IMR-90 (cell line): Measurements from ENCODE around the gene SHROOM3. TPM values are rescaled to one million over a fixed set of nuclear protein-coding genes. Genes with fewer than 3 reads are reported as not detected.

ENCODE experiments used
- ATAC-seq: fragments of 200-7000 bp; cut with Tn5 transposase; 2 replicates; pipeline ENCODE4 v1.9.1; 2020; ENCODE audit warnings: low read depth, mild to moderate bottlenecking, moderate library complexity
- BruUV-seq: library from RNA; stranded (reverse); fragments of 400-500 nt; replicated peaks from 2 replicates; lab custom pipeline; 2021; lab: Mats Ljungman, UMichigan
- CTCF ChIA-PET: fragments of 300-600 bp; formaldehyde crosslinking; extraction: SDS; loops from one replicate; lab custom pipeline; 2021; ENCODE audit warnings: antibody characterized with exemption; lab: Yijun Ruan, JAX
- POLR2A ChIA-PET: fragments of 300-600 bp; sonication (Branson Sonifier 250); formaldehyde crosslinking; loops from one replicate; lab custom pipeline; 2022; ENCODE audit warnings: antibody characterized with exemption; ENCODE audit not compliant: unreplicated experiment; lab: Charles Lee
- DNase-seq: peaks from one replicate; pipeline ENCODE4 v3.0.0; 2013
- H2AFZ ChIP-seq: replicated peaks from 2 replicates; pipeline ENCODE3; 2013; ENCODE audit warnings: low read length, mild to moderate bottlenecking; ENCODE audit not compliant: poor library complexity
- H2AK5ac ChIP-seq: 2 replicates; pipeline ENCODE4 v1.6.1; 2013; ENCODE audit warnings: low read depth, low read length, inconsistent platforms
- H2AK9ac ChIP-seq: replicated peaks from 2 replicates; pipeline ENCODE3; 2013; ENCODE audit warnings: mild to moderate bottlenecking, low read depth, low read length, moderate library complexity; ENCODE audit not compliant: poor library complexity
- H2BK120ac ChIP-seq: 2 replicates; pipeline ENCODE4 v1.6.1; 2013; ENCODE audit warnings: low read depth, low read length, inconsistent platforms
- H2BK15ac ChIP-seq: 3 replicates; pipeline ENCODE4 v1.6.1; 2013; ENCODE audit warnings: low read depth, low read length, inconsistent platforms
- H2BK20ac ChIP-seq: 2 replicates; pipeline ENCODE4 v1.6.1; 2013; ENCODE audit warnings: low read depth, mild to moderate bottlenecking, inconsistent platforms, low read length, moderate library complexity
- H2BK5ac ChIP-seq: 2 replicates; pipeline ENCODE4 v1.6.1; 2013; ENCODE audit warnings: mild to moderate bottlenecking, low read depth, low read length, inconsistent platforms; ENCODE audit not compliant: poor library complexity, severe bottlenecking
- H3K14ac ChIP-seq: replicated peaks from 2 replicates; pipeline ENCODE4 v1.6.1; 2013; ENCODE audit warnings: low read depth, low read length, inconsistent platforms
- H3K18ac ChIP-seq: 2 replicates; pipeline ENCODE4 v1.6.1; 2013; ENCODE audit warnings: low read depth, low read length, control low read depth
- H3K23ac ChIP-seq: 2 replicates; pipeline ENCODE4 v1.6.1; 2013; ENCODE audit warnings: low read depth, low read length, inconsistent platforms
- H3K27ac ChIP-seq: 2 replicates; pipeline ENCODE4 v1.5.1; 2013; ENCODE audit warnings: mild to moderate bottlenecking, control low read depth, low read length; ENCODE audit not compliant: insufficient read depth
- H3K27me3 ChIP-seq: 2 replicates; pipeline ENCODE4 v1.6.1; 2013; ENCODE audit warnings: low read length; ENCODE audit not compliant: control insufficient read depth, insufficient read depth
- H3K36me3 ChIP-seq: 2 replicates; pipeline ENCODE4 v1.6.1; 2013; ENCODE audit warnings: low read length, mixed read lengths; ENCODE audit not compliant: control insufficient read depth, insufficient read depth
- H3K4ac ChIP-seq: 2 replicates; pipeline ENCODE4 v1.6.1; 2013; ENCODE audit warnings: low read depth, low read length, inconsistent platforms
- H3K4me1 ChIP-seq: 2 replicates; pipeline ENCODE4 v1.6.1; 2013; ENCODE audit warnings: low read length, mixed read lengths; ENCODE audit not compliant: control insufficient read depth, insufficient read depth
- H3K4me2 ChIP-seq: 2 replicates; pipeline ENCODE4 v1.6.1; 2013; ENCODE audit warnings: low read depth, mild to moderate bottlenecking, control low read depth, low read length, moderate library complexity
- H3K4me3 ChIP-seq: 2 replicates; pipeline ENCODE4 v1.5.1; 2013; ENCODE audit warnings: low read depth, mild to moderate bottlenecking, control low read depth, low read length, moderate library complexity; ENCODE audit not compliant: insufficient read depth
- H3K56ac ChIP-seq: 2 replicates; pipeline ENCODE4 v1.6.1; 2013; ENCODE audit warnings: low read length, inconsistent platforms; ENCODE audit not compliant: insufficient read depth; ENCODE audit errors: extremely low read depth
- H3K79me1 ChIP-seq, 2 experiments: 2 replicates each; pipeline ENCODE4 v1.6.1; 2013; ENCODE audit warnings: low read length in 2 of 2, inconsistent platforms in 1 of 2, low read depth in 1 of 2
- H3K9ac ChIP-seq: 2 replicates; pipeline ENCODE4 v1.6.1; 2013; ENCODE audit warnings: low read depth, low read length, control low read depth
- H3K9me1 ChIP-seq: 2 replicates; pipeline ENCODE4 v1.6.1; 2013; ENCODE audit warnings: low read length, inconsistent platforms; ENCODE audit not compliant: insufficient read depth
- H3K9me3 ChIP-seq: 2 replicates; pipeline ENCODE4 v1.6.1; 2013; ENCODE audit warnings: low read length; ENCODE audit not compliant: control insufficient read depth, insufficient read depth
- H4K20me1 ChIP-seq: 2 replicates; pipeline ENCODE4 v1.6.1; 2013; ENCODE audit warnings: low read length, inconsistent platforms; ENCODE audit not compliant: insufficient read depth
- H4K5ac ChIP-seq: 2 replicates; pipeline ENCODE4 v1.6.1; 2013; ENCODE audit warnings: mild to moderate bottlenecking, low read depth, low read length, control low read depth
- H4K8ac ChIP-seq, 2 experiments: 2 replicates each; pipeline ENCODE4 v1.6.1; 2013; ENCODE audit warnings: low read depth in 2 of 2, low read length in 2 of 2, control low read depth in 1 of 2, inconsistent platforms in 1 of 2
- H4K91ac ChIP-seq: 2 replicates; pipeline ENCODE4 v1.6.1; 2013; ENCODE audit warnings: low read depth, low read length, inconsistent platforms; ENCODE audit not compliant: insufficient read depth
- BHLHE40 ChIP-seq: fragments of 150-350 bp; IDR thresholded peaks from 2 replicates; pipeline ENCODE4 v1.6.1; 2016; ENCODE audit warnings: mild to moderate bottlenecking, low read depth, low read length
- CEBPB ChIP-seq: IDR thresholded peaks from 2 replicates; pipeline ENCODE4 v1.6.1; 2012; ENCODE audit warnings: low read depth, low read length, improper control_type of control experiment
- CHD1 ChIP-seq: IDR thresholded peaks from 2 replicates; pipeline ENCODE4 v1.6.1; 2012; ENCODE audit warnings: low read depth, low read length, improper control_type of control experiment
- ELK1 ChIP-seq: fragments of 150-350 bp; IDR thresholded peaks from 2 replicates; pipeline ENCODE4 v1.6.1; 2016; ENCODE audit warnings: low read depth, mild to moderate bottlenecking, low read length, moderate library complexity, borderline replicate concordance
- FOS ChIP-seq: fragments of 150-350 bp; IDR thresholded peaks from 2 replicates; pipeline ENCODE4 v1.6.1; 2016; ENCODE audit warnings: low read depth, low read length
- MAFK ChIP-seq: IDR thresholded peaks from 2 replicates; pipeline ENCODE4 v1.6.1; 2012; ENCODE audit warnings: low read depth, low read length, improper control_type of control experiment
- MAZ ChIP-seq: IDR thresholded peaks from 2 replicates; pipeline ENCODE4 v1.6.1; 2012; ENCODE audit warnings: low read depth, mild to moderate bottlenecking, low read length, improper control_type of control experiment, moderate library complexity, borderline replicate concordance
- MXI1 ChIP-seq: IDR thresholded peaks from 2 replicates; pipeline ENCODE4 v1.6.1; 2012; ENCODE audit warnings: low read depth, mild to moderate bottlenecking, low read length, moderate library complexity, borderline replicate concordance
- NFE2L2 ChIP-seq: fragments of 150-350 bp; IDR thresholded peaks from 2 replicates; pipeline ENCODE4 v1.6.1; 2016; ENCODE audit warnings: low read depth, mild to moderate bottlenecking, low read length
- POLR2A ChIP-seq: IDR thresholded peaks from 2 replicates; pipeline ENCODE4 v1.6.1; 2012; ENCODE audit warnings: mild to moderate bottlenecking, low read depth, low read length
- RAD21 ChIP-seq: IDR thresholded peaks from 2 replicates; pipeline ENCODE4 v1.6.1; 2012; ENCODE audit warnings: low read length, improper control_type of control experiment
- RCOR1 ChIP-seq: IDR thresholded peaks from 2 replicates; pipeline ENCODE4 v1.6.1; 2012; ENCODE audit warnings: mild to moderate bottlenecking, low read length, improper control_type of control experiment; ENCODE audit not compliant: insufficient replicate concordance
- RFX5 ChIP-seq: IDR thresholded peaks from 2 replicates; pipeline ENCODE4 v1.8.0; 2012; ENCODE audit warnings: low read depth, mild to moderate bottlenecking, low read length, moderate library complexity
- SMC3 ChIP-seq: fragments of 150-350 bp; IDR thresholded peaks from 2 replicates; pipeline ENCODE4 v1.6.1; 2016; ENCODE audit warnings: low read depth, mild to moderate bottlenecking, antibody characterized with exemption, low read length, moderate library complexity
- WGBS, 2 experiments: methylation state at CpG; one replicate each; pipeline versions ENCODE4 v1.1.5 to v1.1.7; 2013; ENCODE audit warnings: missing lambda C conversion rate in 2 of 2; ENCODE audit not compliant: insufficient read length in 1 of 2; ENCODE audit errors: extremely low coverage in 2 of 2; 5-methylcytosine and 5-hydroxymethylcytosine counted together
- dilution Hi-C: fragments of 300-500 bp; cut with HindIII; formaldehyde crosslinking; loops from one replicate; pipeline ENCODE4 v1.14.3; 2018; ENCODE audit warnings: low sequenced_read_pairs; ENCODE audit not compliant: unreplicated experiment
- in situ Hi-C: fragments of 300-500 bp; cut with MboI; formaldehyde crosslinking; loops from 3 replicates; pipeline ENCODE4 v1.14.3; 2019; ENCODE audit warnings: low sequenced_read_pairs, inconsistent platforms, mixed read lengths
- intact Hi-C: fragments of 100-400 bp; cut with micrococcal nuclease; formaldehyde crosslinking; loops from 2 replicates; pipeline ENCODE4 v1.10.0; 2022
- polyA plus RNA-seq, 3 experiments: library from polyadenylated mRNA; depleted of rRNA; stranded (reverse); fragments of >200 nt; gene quantifications; 2 replicates each; pipeline ENCODE4 v1.2.3, GENCODE V29; 2012; ENCODE audit warnings: low replicate concordance in 1 of 3
- total RNA-seq: library from RNA; depleted of rRNA; stranded (reverse); fragments of >200 nt; gene quantifications from 2 replicates; pipeline ENCODE4 v1.2.3, GENCODE V29; 2012
- TF ChIP-seq, protein P1 (sequence below): fragments of 150-350 bp; IDR thresholded peaks from 2 replicates; pipeline ENCODE4 v1.6.1; 2017; ENCODE audit warnings: mild to moderate bottlenecking, antibody characterized with exemption, low read length, low read depth
- TF ChIP-seq, protein P2 (sequence below): conservative IDR thresholded peaks from 2 replicates; pipeline ENCODE4 v1.5.1; 2012; ENCODE audit warnings: mild to moderate bottlenecking, low read depth, low read length, improper control_type of control experiment

Gene SHROOM3
- total and polyA plus RNA-seq, 2 of the 4 experiments (the other 2 are of a cell fraction): 10.8 to 19.5 TPM

- no peak for DNase-seq
- Histone ChIP-seq H3K23ac (peak overlapping the region; percentile 86; the same call in 1 of the 2 replicates), H2AFZ (no peak overlapping the region), H3K18ac (peak overlapping the region; percentile 66; the same call in 1 of the 2 replicates), H3K27ac (peak overlapping the region; percentile 64; the same call in 1 of the 2 replicates), H4K91ac (peak overlapping the region; percentile 92), H3K4me2 (no peak overlapping the region), H4K5ac (peak overlapping the region; percentile 77; the same call in 1 of the 2 replicates), H4K20me1 (no peaks in the 10 kb centered on the region), H3K14ac (peak overlapping the region; percentile 86), H3K4ac (peak overlapping the region; percentile 79), H2BK5ac (peak overlapping the region; percentile 89), H3K9me3 (no peaks in the 10 kb centered on the region), H2AK5ac (peak overlapping the region; percentile 71; the same call in 1 of the 2 replicates), H2AK9ac (no peak overlapping the region), H4K8ac (peak overlapping the region; percentile 47 to 56; a peak in 3 of 4 replicates), H3K9ac (peak overlapping the region; percentile 19; the same call in 1 of the 2 replicates), H2BK15ac (peak overlapping the region; percentile 87; the same call in 2 of the 3 replicates), H3K4me1 (peaks cover 19% of the 10 kb centered on the region), H3K36me3 (no peaks in the 10 kb centered on the region), H3K9me1 (peaks cover 7% of the 10 kb centered on the region), H2BK20ac (peak overlapping the region; percentile 83), H3K27me3 (no peaks in the 10 kb centered on the region), H3K4me3 (no peak overlapping the region), H2BK120ac (peak overlapping the region; percentile 90), H3K56ac (no peak overlapping the region), H3K79me1 (peaks cover 26 to 62% of the 10 kb centered on the region in 2 experiments)
- TF ChIP-seq MXI1: no peak
- TF ChIP-seq POLR2A: no peak
- no peak for TF ChIP-seq CEBPB
- no peak for TF ChIP-seq FOS
- no peak for TF ChIP-seq ELK1
- no peak for TF ChIP-seq SMC3
- TF ChIP-seq MAFK: no peak
- no peak for TF ChIP-seq CHD1
- no peak for TF ChIP-seq MAZ
- TF ChIP-seq RFX5: no peak
- TF ChIP-seq NFE2L2: no peak
- TF ChIP-seq, protein P1, sequence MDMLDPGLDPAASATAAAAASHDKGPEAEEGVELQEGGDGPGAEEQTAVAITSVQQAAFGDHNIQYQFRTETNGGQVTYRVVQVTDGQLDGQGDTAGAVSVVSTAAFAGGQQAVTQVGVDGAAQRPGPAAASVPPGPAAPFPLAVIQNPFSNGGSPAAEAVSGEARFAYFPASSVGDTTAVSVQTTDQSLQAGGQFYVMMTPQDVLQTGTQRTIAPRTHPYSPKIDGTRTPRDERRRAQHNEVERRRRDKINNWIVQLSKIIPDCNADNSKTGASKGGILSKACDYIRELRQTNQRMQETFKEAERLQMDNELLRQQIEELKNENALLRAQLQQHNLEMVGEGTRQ: no peak
- no peak for TF ChIP-seq RAD21
- no peak for TF ChIP-seq RCOR1
- TF ChIP-seq, protein P2, sequence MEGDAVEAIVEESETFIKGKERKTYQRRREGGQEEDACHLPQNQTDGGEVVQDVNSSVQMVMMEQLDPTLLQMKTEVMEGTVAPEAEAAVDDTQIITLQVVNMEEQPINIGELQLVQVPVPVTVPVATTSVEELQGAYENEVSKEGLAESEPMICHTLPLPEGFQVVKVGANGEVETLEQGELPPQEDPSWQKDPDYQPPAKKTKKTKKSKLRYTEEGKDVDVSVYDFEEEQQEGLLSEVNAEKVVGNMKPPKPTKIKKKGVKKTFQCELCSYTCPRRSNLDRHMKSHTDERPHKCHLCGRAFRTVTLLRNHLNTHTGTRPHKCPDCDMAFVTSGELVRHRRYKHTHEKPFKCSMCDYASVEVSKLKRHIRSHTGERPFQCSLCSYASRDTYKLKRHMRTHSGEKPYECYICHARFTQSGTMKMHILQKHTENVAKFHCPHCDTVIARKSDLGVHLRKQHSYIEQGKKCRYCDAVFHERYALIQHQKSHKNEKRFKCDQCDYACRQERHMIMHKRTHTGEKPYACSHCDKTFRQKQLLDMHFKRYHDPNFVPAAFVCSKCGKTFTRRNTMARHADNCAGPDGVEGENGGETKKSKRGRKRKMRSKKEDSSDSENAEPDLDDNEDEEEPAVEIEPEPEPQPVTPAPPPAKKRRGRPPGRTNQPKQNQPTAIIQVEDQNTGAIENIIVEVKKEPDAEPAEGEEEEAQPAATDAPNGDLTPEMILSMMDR: no peak
- no peak for TF ChIP-seq BHLHE40
- ChIA-PET CTCF (interaction anchor here (1.0 to 1.3 kb wide), 4 partner anchors 10 to 35 kb away, joined by 3 to 4 read pairs (median 4); no protein-coding TSS in a partner anchor), POLR2A (no interaction called here)
- intact Hi-C loops (no loop called here), dilution Hi-C loops (no loop called here), in situ Hi-C loops (no loop called here)
- ATAC-seq: no peak
- no TSS peak for BruUV-seq
- WGBS, 2 experiments: no CpG with 5 or more reads among the region's 4 CpGs
Observed at GRCh38 chr4:76722838-76723237, 287.8 kb downstream of the SHROOM3 start.
